Measurements from ENCODE around the gene GPNMB.
A peak's percentile ranks its signal among the peaks of the same experiment; 100 is the strongest.

The GPNMB gene

GRCh38 chr7:23264916-23265458, 18.4 kb downstream of the GPNMB start:
- DNase-seq (ENCODE audit: low read depth), result no peak
- H3K4me3 ChIP-seq (ENCODE audit: low read depth, low read length), result no peak overlapping the region

GRCh38 chr7:23266918-23267317, 20.3 kb downstream of the GPNMB start:
- no peak overlapping the region for H3K4me3 ChIP-seq (ENCODE audit: low read depth, low read length)
- DNase-seq (ENCODE audit: low read depth), result no peak

GRCh38 chr7:23267357-23267756, 20.8 kb downstream of the GPNMB start:
- no peak for DNase-seq (ENCODE audit: low read depth)
- H3K4me3 ChIP-seq (ENCODE audit: low read depth, low read length), result no peak overlapping the region

- H3K4me3 ChIP-seq (ENCODE audit: low read depth, low read length), result no peak overlapping the region
- no peak for DNase-seq (ENCODE audit: low read depth)
Observed at GRCh38 chr7:23268167-23268566, 21.6 kb downstream of the GPNMB start.

- no peak for DNase-seq (ENCODE audit: low read depth)
- H3K4me3 ChIP-seq (ENCODE audit: low read depth, low read length), result no peak overlapping the region
Observed at GRCh38 chr7:23268746-23269145, 22.2 kb downstream of the GPNMB start.

- DNase-seq (ENCODE audit: low read depth), result no peak
- no peak overlapping the region for H3K4me3 ChIP-seq (ENCODE audit: low read depth, low read length)
Observed at GRCh38 chr7:23272275-23272674, 25.7 kb downstream of the GPNMB start.

GRCh38 chr7:23273141-23273599, 26.6 kb downstream of the GPNMB start:
- DNase-seq (ENCODE audit: low read depth), result peak; percentile 66
- no peak overlapping the region for H3K4me3 ChIP-seq (ENCODE audit: low read depth, low read length)

GRCh38 chr7:23275912-23276311, 29.3 kb downstream of the GPNMB start:
- H3K4me3 ChIP-seq (ENCODE audit: low read depth, low read length), result no peak overlapping the region
- DNase-seq (ENCODE audit: low read depth), result no peak

GRCh38 chr7:23276376-23276775, 29.8 kb downstream of the GPNMB start:
- DNase-seq (ENCODE audit: low read depth), result no peak
- no peak overlapping the region for H3K4me3 ChIP-seq (ENCODE audit: low read depth, low read length)

- DNase-seq (ENCODE audit: low read depth), result no peak
- H3K4me3 ChIP-seq (ENCODE audit: low read depth, low read length), result no peak overlapping the region
Observed at GRCh38 chr7:23276947-23277346, 30.4 kb downstream of the GPNMB start.

GRCh38 chr7:23277359-23277989, 30.9 kb downstream of the GPNMB start:
- no peak overlapping the region for H3K4me3 ChIP-seq (ENCODE audit: low read depth, low read length)
- no peak for DNase-seq (ENCODE audit: low read depth)

- DNase-seq (ENCODE audit: low read depth), result no peak
- no peak overlapping the region for H3K4me3 ChIP-seq (ENCODE audit: low read depth, low read length)
Observed at GRCh38 chr7:23279819-23280525, 33.4 kb downstream of the GPNMB start.

GRCh38 chr7:23283086-23283485, 36.5 kb downstream of the GPNMB start:
- no peak for DNase-seq (ENCODE audit: low read depth)
- H3K4me3 ChIP-seq (ENCODE audit: low read depth, low read length), result no peak overlapping the region

GRCh38 chr7:23284871-23285270, 38.3 kb downstream of the GPNMB start:
- no peak overlapping the region for H3K4me3 ChIP-seq (ENCODE audit: low read depth, low read length)
- DNase-seq (ENCODE audit: low read depth), result no peak

- DNase-seq (ENCODE audit: low read depth), result no peak
- no peak overlapping the region for H3K4me3 ChIP-seq (ENCODE audit: low read depth, low read length)
Observed at GRCh38 chr7:23285657-23286646, 39.4 kb downstream of the GPNMB start.

GRCh38 chr7:23287612-23288011, 41.0 kb downstream of the GPNMB start:
- H3K4me3 ChIP-seq (ENCODE audit: low read depth, low read length), result no peak overlapping the region
- no peak for DNase-seq (ENCODE audit: low read depth)

GRCh38 chr7:23290993-23291392, 44.4 kb downstream of the GPNMB start:
- H3K4me3 ChIP-seq (ENCODE audit: low read depth, low read length), result no peak overlapping the region

GRCh38 chr7:23291957-23292560, 45.5 kb downstream of the GPNMB start:
- no peak for DNase-seq (ENCODE audit: low read depth)
- no peak overlapping the region for H3K4me3 ChIP-seq (ENCODE audit: low read depth, low read length)

More at GRCh38 chr7:23290993-23291392, 44.4 kb downstream of the GPNMB start:
- DNase-seq (ENCODE audit: low read depth), result no peak

GRCh38 chr7:23292623-23293022, 46.0 kb downstream of the GPNMB start:
- H3K4me3 ChIP-seq (ENCODE audit: low read depth, low read length), result no peak overlapping the region

More at GRCh38 chr7:23292623-23293022, 46.0 kb downstream of the GPNMB start:
- no peak for DNase-seq (ENCODE audit: low read depth)
